Stimulated activated CD4-positive, alpha-beta T cell treated with anti-CD3 and anti-CD28 coated beads, Interleukin-15, amount 100 ng/mL, for 1 hour (primary cell): ENCODE results near the gene NPDC1.

Source experiments
- DNase-seq, 2 donors: peaks; one replicate each; pipeline ENCODE4 v3.0.0-alpha.2; 2020; ENCODE audit warnings: low read depth in 1 of 2, low spot score in 1 of 2

The NPDC1 gene, protein sequence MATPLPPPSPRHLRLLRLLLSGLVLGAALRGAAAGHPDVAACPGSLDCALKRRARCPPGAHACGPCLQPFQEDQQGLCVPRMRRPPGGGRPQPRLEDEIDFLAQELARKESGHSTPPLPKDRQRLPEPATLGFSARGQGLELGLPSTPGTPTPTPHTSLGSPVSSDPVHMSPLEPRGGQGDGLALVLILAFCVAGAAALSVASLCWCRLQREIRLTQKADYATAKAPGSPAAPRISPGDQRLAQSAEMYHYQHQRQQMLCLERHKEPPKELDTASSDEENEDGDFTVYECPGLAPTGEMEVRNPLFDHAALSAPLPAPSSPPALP

DNA sequence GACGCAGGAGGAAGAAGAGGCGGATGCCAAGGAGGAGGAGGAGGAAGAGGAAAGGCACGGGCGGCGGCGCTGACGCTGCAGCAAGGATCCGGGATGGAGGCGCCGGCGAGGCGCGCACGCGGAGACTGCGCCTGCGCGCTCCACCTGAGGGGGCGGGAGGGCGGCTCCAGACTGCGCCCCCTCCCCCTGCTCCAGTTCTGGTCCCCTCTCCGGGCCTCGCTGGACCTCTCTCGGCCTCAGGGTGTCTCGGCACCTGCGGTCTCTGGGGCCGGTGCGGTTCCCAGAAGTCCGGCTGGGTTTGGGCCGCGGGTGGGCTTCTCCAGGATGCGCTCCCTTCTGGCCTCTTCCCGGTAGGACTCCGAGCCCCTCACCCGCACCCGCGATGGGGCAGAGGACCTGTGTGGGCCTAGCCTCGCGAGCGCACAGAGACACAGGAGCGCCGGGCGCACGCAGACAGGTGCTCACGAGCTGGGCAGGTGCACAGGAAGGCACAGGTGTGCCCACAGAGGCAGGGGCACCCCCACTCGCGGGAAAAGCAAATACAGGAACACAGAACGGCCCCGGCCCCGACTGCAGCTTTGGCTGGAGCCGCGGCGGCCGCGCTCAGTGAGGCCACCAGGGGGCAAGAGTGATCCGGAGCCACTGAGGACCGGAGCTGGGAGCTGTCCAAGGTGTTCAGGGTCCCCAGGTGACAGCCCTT, at the start of gene NPDC1:
Gene NPDC1, minus strand, starts transcription at position 90 of the 700 bp plus-strand sequence. CDS start 188 bp downstream, outside the sequence.
- peak; percentile 56 to 69 for DNase-seq

DNA sequence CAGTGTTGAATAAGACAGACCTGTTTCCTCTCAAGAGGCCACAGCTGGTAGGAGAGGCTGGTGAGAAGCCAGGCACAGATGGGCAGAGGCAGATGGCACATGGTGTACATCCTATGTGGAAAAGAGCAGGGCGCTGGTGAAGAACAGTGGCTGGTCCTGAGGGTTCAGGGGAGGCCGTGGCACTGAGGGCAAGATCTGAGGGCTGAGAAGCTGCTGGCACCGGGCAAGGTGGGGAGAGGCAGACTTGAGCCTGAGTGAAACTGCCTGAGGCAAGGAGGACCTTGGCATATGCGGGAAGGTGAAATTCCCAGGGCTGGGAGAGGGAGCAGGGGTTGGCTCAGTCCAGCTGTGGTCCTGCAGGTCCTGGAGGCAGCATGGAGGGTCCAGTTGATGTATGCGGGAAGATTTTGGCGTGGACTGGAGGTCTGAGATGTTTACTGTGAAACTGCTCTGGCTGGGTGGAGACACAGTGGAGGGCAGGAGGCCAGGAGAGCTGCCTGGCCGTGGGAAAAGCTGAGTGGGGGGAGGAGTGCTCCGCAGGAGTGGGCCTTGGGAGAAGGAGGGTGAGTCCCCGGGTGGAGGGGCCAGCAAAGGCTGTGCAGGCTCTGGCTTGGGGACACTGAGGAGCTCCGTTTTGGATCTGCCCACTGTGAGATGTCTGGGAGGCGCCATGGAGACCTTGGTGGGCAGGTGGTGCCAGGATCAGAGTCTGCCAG, 43.4 kb upstream of the NPDC1 start:
- no peak for DNase-seq

- DNase-seq: no peak
Observed at GRCh38 chr9:137088121-137088520, 42.1 kb upstream of the NPDC1 start.

DNA sequence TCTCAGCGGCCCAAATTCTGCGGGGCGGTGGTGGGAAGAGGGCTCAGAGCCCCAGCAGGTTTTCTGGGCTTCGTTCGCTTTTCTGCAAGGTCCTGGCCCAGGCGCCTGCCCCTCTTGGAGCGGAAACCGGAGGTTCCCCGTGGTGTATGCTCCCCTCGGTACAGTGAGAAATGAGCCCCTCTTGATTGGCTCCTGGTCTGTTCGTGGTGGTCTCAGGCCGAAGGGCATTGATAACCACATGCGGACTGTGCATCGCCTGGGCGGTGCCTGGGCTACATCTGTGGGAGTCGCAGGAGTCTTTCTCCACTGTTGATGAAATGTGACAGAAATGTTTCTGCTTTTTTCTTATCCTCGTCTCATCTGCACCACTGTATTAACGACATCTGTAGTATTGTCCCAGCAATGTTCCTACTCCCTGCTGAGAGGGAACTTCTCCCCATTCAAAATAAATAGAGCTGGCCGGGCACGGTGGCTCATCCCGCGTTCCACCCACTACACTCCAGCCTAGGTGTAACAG, 41.5 kb upstream of the NPDC1 start:
- DNase-seq: no peak

- DNase-seq: peak; percentile 97 to 99
Observed at GRCh38 chr9:137086531-137087408, 40.8 kb upstream of the NPDC1 start, which contains the start of gene MAN1B1. MAN1B1 (plus strand) TSS chr9:137086985; CDS start chr9:137087000, 15 bp downstream.

DNA sequence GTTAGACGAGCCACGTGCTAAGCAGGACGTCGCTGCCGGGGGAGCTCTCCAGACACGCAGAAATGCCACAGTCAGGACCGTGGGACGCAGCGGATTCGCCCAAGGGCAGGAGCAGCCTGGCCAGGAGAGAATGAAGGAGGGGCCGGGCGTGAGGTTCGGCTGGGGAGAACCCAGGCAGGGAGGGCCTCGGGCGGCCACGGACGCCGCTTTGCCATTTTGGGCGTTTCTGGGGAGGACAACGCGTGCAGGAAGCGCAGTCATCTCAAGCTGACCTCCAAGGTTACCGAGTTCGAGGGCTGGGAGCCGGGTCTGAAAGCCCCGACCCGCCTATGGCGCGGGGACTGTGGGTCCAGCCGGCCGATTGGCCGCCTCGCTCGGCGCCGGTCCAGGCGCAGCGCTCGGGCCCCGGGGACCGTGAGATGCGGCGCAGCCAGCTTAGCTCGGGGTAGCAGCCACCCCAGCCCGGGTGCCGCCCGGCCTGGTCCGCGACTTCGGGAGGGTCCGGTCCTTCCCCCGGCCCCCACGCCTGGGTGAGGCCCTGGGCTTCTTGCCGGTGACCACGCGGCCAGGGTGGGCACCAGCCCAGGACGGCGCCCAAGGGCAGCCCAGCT, 40.0 kb upstream of the NPDC1 start:
- DNase-seq: peak in 1 of 2 donors; percentile 10

GRCh38 chr9:137084526-137084925, 38.5 kb upstream of the NPDC1 start:
- DNase-seq: no peak

- no peak for DNase-seq
Observed at GRCh38 chr9:137083394-137084004, 37.5 kb upstream of the NPDC1 start.

DNA sequence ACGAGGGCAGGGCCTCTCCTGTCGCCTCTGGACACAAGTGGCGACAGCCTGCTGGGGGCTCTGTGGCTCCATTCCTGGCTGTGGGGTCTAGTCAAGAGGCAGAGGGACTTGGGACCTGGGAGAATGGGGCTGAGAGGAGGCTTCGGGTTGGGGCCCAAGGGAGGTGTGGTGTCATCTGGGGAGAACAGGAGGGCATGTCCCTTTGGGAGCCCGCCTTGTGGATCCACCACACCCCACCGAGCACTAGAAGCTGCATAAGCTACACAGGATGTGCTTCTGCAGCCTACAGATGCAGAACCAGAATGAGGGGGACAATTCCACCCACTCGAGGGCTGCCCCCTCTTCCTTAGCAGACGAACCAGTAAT, 36.9 kb upstream of the NPDC1 start:
- DNase-seq: no peak

- DNase-seq: no peak
Observed at GRCh38 chr9:137082222-137082924, 36.4 kb upstream of the NPDC1 start.

DNA sequence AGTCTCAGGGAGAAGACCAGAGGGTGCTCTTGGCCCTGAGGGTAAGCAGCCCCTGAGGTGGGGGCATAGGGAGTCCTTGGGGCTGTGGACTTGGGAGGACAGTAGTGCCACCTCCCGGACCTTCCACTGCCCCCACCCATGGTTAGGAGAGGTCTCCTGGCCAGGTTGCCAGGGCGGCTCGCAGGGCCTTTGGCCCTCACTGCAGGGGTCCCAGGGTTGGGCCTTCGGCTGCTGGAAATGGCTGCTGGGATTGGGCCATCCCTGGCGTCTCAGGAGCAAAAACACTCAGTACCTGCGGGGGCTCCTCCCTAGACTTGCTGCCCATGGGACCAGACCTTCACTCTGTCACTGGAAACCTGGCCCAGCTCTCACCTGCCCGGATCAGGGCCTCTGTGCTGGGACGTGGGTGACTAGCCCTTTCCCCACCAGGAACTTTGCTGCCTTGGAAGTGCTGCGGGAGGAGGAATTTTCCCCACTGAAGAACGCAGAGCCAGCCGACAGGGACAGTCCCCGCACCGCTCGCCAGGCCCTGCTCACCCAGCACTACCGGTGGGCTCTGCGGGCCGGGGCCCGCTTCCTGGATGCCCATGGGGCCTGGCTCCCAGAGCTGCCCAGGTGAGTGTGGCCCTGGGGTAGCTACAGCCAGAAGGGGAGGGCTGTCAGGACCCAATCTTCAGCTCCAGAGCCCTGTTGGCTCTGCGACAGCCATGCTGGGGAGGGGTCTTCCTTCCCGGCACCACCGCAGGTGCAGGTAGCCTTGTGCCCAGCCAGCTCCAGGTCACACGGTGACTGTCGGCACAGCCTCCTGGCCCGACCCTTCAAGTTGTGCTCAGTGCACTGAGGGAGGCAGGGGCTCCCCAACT, 34.5 kb upstream of the NPDC1 start:
- DNase-seq: no peak

- DNase-seq: no peak
Observed at GRCh38 chr9:137079401-137079787, 33.4 kb upstream of the NPDC1 start.

GRCh38 chr9:137078701-137079400, 32.9 kb upstream of the NPDC1 start:
- no peak for DNase-seq

DNA sequence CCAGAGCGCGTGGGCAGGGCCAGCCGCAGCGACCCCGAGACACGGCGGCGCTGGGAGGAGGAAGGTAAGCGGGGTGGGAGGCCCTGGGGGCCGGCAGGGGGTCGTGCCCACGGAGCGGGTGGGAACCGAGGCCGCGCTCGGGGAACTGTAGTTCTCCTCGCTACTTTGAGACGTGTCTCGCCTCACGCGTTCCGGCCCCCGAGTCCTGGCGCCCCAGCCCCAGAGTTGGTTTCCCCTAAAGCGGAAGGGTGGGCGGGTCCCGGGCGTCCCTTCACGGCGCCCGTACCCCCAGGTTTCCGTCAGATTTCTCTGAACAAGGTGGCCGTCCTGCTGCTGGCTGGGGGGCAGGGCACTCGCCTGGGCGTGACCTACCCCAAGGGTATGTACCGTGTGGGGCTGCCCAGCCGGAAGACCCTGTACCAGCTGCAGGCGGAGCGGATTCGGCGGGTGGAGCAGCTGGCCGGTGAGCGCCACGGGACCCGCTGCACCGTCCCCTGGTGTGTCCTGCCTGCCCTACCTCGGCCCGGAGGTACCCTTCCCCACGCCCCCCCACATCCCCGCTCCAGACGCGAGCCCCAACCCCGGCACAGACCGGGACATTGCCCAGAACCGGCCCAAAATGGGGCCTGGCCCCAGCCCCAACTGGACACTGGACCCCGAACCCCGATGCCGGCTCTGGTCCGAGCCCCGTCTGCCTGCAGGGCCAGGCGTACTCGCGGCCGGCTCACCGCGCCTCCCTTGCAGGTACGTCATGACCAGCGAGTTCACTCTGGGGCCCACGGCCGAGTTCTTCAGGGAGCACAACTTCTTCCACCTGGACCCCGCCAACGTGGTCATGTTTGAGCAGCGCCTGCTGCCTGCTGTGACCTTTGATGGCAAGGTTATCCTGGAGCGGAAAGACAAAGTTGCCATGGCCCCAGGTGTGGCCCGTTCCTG, 32.0 kb upstream of the NPDC1 start:
- DNase-seq: peak in 1 of 2 donors; percentile 15

DNA sequence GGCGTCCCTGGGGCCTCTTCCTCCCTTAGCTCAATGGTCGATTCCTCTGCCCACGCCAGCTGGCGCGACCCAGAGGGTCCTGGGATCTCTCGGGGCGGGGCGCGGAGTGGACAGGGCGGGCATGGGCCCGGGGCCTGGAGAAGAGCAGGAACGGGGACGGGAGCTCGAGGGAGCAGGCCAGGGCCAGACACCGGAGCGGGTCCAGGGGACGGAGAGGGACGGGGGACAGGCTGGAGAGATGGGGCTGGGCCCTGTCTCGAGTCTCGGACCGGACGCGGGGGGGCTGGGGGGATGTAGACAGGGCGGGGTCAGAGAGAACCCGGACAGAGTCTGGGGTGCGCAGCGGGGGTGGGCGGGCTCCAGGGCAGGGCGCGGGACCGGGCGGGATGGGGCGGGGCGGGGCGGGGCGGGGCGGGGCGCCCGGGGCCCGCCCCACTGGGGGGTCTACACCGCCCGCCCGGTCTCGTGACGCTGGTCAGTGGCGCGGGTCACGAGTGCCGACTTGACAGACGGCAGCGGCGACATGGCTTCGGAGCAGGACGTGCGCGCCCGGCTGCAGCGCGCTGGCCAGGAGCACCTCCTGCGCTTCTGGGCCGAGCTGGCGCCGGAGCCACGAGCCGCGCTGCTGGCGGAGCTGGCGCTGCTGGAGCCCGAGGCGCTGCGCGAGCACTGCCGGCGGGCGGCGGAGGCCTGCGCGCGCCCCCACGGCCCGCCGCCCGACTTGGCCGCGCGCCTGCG, 31.2 kb upstream of the NPDC1 start, which contains the start of gene UAP1L1:
Gene UAP1L1, plus strand, starts transcription at position 508 of the 738 bp plus-strand sequence. Its CDS starts 16 bp downstream, at position 524.
- DNase-seq: peak in 1 of 2 donors; percentile 15

DNA sequence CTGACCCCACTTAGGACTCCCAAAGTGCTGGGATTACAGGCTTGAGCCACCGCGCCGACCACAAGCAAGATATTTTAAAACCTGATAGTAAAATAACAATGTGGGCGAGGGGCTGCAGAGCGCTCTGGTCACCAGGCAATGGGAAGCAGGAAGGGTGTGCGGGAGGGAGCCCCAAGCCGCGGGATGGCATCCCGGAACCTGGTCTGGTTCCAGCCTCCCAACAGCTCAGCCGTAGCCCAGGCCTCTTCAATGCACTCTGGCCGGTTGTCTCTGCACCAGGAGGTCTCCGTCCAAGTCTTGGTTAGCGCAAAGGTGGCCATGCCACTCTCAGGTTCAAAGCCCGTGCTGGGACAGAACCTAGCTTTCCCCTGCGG, 30.6 kb upstream of the NPDC1 start:
- DNase-seq: no peak
